GM10248 (cell line): ENCODE measurements around the gene CDC42EP1.

Source experiments
- CTCF ChIA-PET: fragments of 300-600 bp; sonication (Branson Sonifier 250); formaldehyde crosslinking; extraction: SDS; loops from one replicate; lab custom pipeline; 2021; ENCODE audit warnings: antibody characterized with exemption; lab: Yijun Ruan, JAX
- POLR2A ChIA-PET: fragments of 350-650 bp; sonication (Branson Sonifier 250); formaldehyde crosslinking; extraction: SDS; loops from one replicate; lab custom pipeline; 2020; ENCODE audit warnings: antibody characterized with exemption; lab: Yijun Ruan, JAX
- DNase-seq: peaks from one replicate; pipeline ENCODE4 v3.0.0; 2012; ENCODE audit errors: extremely low spot score
- TF ChIP-seq, protein P1 (sequence below): IDR thresholded peaks from 2 replicates; pipeline ENCODE4 v1.5.1; 2012; ENCODE audit warnings: mild to moderate bottlenecking, low read depth; ENCODE audit errors: extremely low read depth, missing control alignments, control extremely low read depth

CDC42EP1 gene

DNA sequence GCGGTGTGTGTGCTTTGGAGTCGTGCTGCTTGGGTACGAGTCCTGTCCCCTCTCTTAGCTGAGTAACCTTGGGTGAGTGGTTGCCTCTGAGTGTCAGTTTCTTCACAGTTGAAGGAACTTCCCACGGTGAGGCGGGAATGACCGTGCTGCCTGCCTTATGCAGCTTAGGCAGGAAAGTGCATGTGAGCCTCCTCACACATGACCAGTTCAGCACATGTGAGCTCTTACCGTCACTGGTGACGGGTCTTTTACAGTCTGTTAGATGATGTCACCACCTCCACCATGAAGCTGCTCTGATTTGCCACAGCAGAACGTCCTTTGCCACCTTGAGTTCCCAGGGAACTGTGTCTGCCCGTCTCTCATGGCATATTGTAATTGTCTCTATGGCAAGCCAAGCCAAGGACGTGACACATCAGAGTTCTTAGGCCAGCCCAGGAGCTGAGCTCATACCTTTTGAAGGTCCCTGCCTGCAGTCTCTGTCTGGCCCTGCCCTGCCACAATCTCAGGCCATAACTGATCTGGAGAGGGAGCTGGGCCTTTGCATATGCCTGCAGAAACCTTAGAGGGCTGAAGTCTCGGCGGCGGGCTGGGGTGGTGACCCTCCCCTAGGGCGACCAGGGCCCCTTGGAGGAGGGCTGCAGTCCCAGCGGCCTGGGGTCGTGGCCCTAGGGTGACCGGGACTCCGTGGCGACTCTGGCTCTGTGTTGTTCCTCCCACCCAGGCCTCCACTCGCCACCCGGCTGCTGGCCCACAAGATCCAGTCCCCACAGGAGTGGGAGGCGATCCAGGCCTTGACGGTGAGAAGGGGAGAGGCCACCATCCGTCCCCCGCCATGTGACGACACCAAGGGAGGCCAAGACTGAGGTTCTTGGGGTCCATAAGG is 56.2 kb downstream of the CDC42EP1 start:
- POLR2A ChIA-PET, result no interaction called here
- TF ChIP-seq, protein P1, sequence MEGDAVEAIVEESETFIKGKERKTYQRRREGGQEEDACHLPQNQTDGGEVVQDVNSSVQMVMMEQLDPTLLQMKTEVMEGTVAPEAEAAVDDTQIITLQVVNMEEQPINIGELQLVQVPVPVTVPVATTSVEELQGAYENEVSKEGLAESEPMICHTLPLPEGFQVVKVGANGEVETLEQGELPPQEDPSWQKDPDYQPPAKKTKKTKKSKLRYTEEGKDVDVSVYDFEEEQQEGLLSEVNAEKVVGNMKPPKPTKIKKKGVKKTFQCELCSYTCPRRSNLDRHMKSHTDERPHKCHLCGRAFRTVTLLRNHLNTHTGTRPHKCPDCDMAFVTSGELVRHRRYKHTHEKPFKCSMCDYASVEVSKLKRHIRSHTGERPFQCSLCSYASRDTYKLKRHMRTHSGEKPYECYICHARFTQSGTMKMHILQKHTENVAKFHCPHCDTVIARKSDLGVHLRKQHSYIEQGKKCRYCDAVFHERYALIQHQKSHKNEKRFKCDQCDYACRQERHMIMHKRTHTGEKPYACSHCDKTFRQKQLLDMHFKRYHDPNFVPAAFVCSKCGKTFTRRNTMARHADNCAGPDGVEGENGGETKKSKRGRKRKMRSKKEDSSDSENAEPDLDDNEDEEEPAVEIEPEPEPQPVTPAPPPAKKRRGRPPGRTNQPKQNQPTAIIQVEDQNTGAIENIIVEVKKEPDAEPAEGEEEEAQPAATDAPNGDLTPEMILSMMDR, result no peak
- DNase-seq, result no peak
- CTCF ChIA-PET, result interaction anchor here (1.4 to 12.9 kb wide), 4 partner anchors 9 to 26 kb away, joined by 4 to 190 read pairs (median 22); partner anchors contain the start of gene GGA1

DNA sequence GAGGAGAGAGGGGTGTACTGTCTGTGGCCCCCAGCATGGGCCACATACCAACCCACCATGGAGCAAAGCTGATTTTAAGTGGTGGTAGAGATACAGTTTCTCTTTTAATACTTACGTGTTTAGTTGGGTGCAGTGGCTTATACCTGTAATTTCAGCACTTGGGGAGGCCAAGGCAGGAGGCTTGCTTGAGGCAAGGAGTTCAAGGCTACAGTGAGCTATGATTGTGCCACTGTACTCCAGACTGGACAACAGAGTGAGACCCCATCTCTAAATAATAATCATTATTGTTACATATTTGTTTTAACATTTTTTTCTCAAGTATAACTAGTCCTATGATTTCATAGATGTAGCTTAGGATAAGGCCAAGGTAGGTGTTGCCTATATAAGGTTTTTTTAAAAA is 57.2 kb downstream of the CDC42EP1 start:
- no peak for DNase-seq
- ChIA-PET CTCF (interaction anchor here (1.1 to 11.8 kb wide), 6 partner anchors 8 to 25 kb away, joined by 3 to 102 read pairs (median 12); no protein-coding TSS in a partner anchor), POLR2A (no interaction called here)
- TF ChIP-seq, protein P1, result no peak

DNA sequence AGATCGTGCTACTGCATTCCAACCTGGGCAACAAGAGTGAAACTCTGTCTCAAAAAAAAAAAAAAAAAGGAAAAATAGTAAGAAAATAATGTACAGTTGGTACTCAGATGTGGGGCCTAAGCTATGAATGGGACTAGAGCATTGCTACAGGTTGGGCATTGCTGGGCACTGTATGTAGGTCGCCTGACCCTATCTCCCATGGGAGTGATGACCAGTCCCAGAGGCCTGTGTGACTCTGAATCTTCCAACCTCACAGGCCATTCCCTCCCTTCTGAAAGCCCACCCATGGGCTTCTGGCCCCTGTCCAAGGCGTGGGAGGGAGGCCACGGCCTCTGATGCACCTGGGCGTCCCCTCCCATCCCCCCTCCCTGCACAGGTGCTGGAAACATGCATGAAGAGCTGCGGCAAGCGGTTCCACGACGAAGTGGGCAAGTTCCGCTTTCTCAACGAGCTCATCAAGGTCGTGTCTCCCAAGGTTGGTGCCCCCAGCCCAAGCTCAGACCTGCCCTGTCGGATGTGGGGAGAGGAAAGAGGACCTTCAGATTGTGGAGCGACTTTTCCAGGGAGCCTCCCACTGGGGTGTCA is 57.9 kb downstream of the CDC42EP1 start:
- ChIA-PET CTCF (interaction anchor here (1.1 to 11.8 kb wide), 7 partner anchors 8 to 63 kb away, joined by 3 to 102 read pairs (median 14); no protein-coding TSS in a partner anchor), POLR2A (interaction anchor here (0.9 kb wide), 1 partner anchor 8 kb away, joined by 4 read pairs; no protein-coding TSS in a partner anchor)
- no peak for DNase-seq
- TF ChIP-seq, protein P1, result no peak

DNA sequence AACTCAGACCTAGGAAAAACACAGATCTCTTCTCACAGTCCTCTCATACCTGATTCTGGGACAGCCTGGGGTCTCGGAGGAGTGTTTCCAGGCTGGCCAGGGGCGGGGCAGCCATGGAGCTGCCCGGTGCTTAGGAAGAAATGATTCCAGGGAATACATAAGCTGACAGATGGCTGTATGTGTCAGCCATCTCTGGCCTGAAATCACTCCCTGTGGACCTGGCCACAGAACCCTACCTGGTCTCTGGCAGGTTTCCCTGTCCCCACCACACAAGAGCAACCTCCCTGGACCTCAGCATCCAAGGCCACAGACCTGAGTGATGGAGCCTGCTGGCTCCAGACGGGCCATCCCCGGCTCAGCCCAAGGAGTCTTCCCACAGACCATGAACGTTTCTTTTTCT is 58.4 kb downstream of the CDC42EP1 start:
- TF ChIP-seq, protein P1, result no peak
- no peak for DNase-seq
- ChIA-PET CTCF (interaction anchor here (1.1 to 11.8 kb wide), 8 partner anchors 9 to 63 kb away, joined by 3 to 102 read pairs (median 11); no protein-coding TSS in a partner anchor), POLR2A (interaction anchor here (0.9 kb wide), 1 partner anchor 8 kb away, joined by 4 read pairs; no protein-coding TSS in a partner anchor)
